ENCODE data around the gene TTC3. TPM values are rescaled to one million over a fixed set of nuclear protein-coding genes. Genes with fewer than 3 reads are reported as not detected.
"Not testable (repeated sequence)": the region's sequence is repeated elsewhere in the genome, so short reads cannot be mapped to it uniquely, and the experiment has no call there.

TTC3 gene
- polyA plus RNA-seq, 3 donors: 31.3 to 47.4 (median 41.2) TPM

- 88 to 95% (median 90%) methylated on average over 1 of the region's 1 CpG for WGBS, 3 donors
- no peak overlapping the region for H3K27ac ChIP-seq (ENCODE audit: low read depth, low read length)
These were observed 4.3 kb downstream of the TTC3 start for GRCh38 chr21:37077403-37077802.

GRCh38 chr21:37079211-37079824 lies 6.3 kb downstream of the TTC3 start:
- H3K27ac ChIP-seq (ENCODE audit: low read depth, low read length): no peak overlapping the region
- WGBS, 3 donors: 65 to 78% (median 66%) methylated on average over 6 of the region's 6 CpGs

GRCh38 chr21:37082375-37082774 lies 9.3 kb downstream of the TTC3 start:
- 90 to 97% (median 91%) methylated on average over 1 of the region's 1 CpG for WGBS, 3 donors
- no peak overlapping the region for H3K27ac ChIP-seq (ENCODE audit: low read depth, low read length)

- no peak overlapping the region for H3K27ac ChIP-seq (ENCODE audit: low read depth, low read length)
These were observed 9.9 kb downstream of the TTC3 start for GRCh38 chr21:37082856-37083528.

- no peak overlapping the region for H3K27ac ChIP-seq (ENCODE audit: low read depth, low read length)
- 80 to 89% (median 83%) methylated on average over 3 of the region's 3 CpGs for WGBS, 3 donors
These were observed 12.7 kb downstream of the TTC3 start for GRCh38 chr21:37085726-37086125.

GRCh38 chr21:37087188-37087587 lies 14.1 kb downstream of the TTC3 start:
- 32 to 61% (median 54%) methylated on average over 5 of the region's 5 CpGs for WGBS, 3 donors

GRCh38 chr21:37088186-37088735 lies 15.2 kb downstream of the TTC3 start:
- H3K27ac ChIP-seq (ENCODE audit: low read depth, low read length): no peak overlapping the region
- WGBS, 3 donors: 51 to 73% (median 52%) methylated on average over 5 of the region's 5 CpGs

More at GRCh38 chr21:37087188-37087587, 14.1 kb downstream of the TTC3 start:
- H3K27ac ChIP-seq (ENCODE audit: low read depth, low read length): no peak overlapping the region

GRCh38 chr21:37093977-37094376 lies 20.9 kb downstream of the TTC3 start:
- H3K27ac ChIP-seq (ENCODE audit: low read depth, low read length): no peak overlapping the region

GRCh38 chr21:37095821-37096220 lies 22.8 kb downstream of the TTC3 start:
- H3K27ac ChIP-seq (ENCODE audit: low read depth, low read length): no peak overlapping the region
- WGBS, 3 donors: 93 to 94% (median 94%) methylated on average over 4 of the region's 4 CpGs

- no peak overlapping the region for H3K27ac ChIP-seq (ENCODE audit: low read depth, low read length)
- WGBS, 3 donors: 90 to 99% (median 91%) methylated on average over 2 of the region's 2 CpGs
These were observed 25.7 kb downstream of the TTC3 start for GRCh38 chr21:37098751-37099150.

- WGBS, 3 donors: 95 to 97% (median 96%) methylated on average over 6 of the region's 6 CpGs
- H3K27ac ChIP-seq (ENCODE audit: low read depth, low read length): no peak overlapping the region
These were observed 27.3 kb downstream of the TTC3 start for GRCh38 chr21:37100316-37100715.

- no peak overlapping the region for H3K27ac ChIP-seq (ENCODE audit: low read depth, low read length)
- 92 to 100% (median 93%) methylated on average over 1 of the region's 1 CpG for WGBS, 3 donors
These were observed 28.3 kb downstream of the TTC3 start for GRCh38 chr21:37101384-37101783.

GRCh38 chr21:37102746-37103145 lies 29.7 kb downstream of the TTC3 start:
- not testable (repeated sequence) for H3K27ac ChIP-seq (ENCODE audit: low read depth, low read length)
- WGBS, 3 donors: 89 to 97% (median 96%) methylated on average over 3 of the region's 3 CpGs

GRCh38 chr21:37106998-37107397 lies 33.9 kb downstream of the TTC3 start:
- no peak overlapping the region for H3K27ac ChIP-seq (ENCODE audit: low read depth, low read length)
- WGBS, 3 donors: 94 to 98% (median 97%) methylated on average over 2 of the region's 2 CpGs

- 90 to 95% (median 94%) methylated on average over 5 of the region's 6 CpGs for WGBS, 3 donors
These were observed 38.0 kb downstream of the TTC3 start for GRCh38 chr21:37111029-37111428.

GRCh38 chr21:37114301-37114700 lies 41.2 kb downstream of the TTC3 start:
- H3K27ac ChIP-seq (ENCODE audit: low read depth, low read length): not testable (repeated sequence)
- 85 to 96% (median 90%) methylated on average over 1 of the region's 3 CpGs for WGBS, 3 donors

More at GRCh38 chr21:37111029-37111428, 38.0 kb downstream of the TTC3 start:
- not testable (repeated sequence) for H3K27ac ChIP-seq (ENCODE audit: low read depth, low read length)

- 89 to 97% (median 96%) methylated on average over 2 of the region's 2 CpGs for WGBS, 3 donors
These were observed 43.4 kb downstream of the TTC3 start for GRCh38 chr21:37116459-37116858.

GRCh38 chr21:37117204-37117603 lies 44.1 kb downstream of the TTC3 start:
- no peak overlapping the region for H3K27ac ChIP-seq (ENCODE audit: low read depth, low read length)

More at GRCh38 chr21:37116459-37116858, 43.4 kb downstream of the TTC3 start:
- not testable (repeated sequence) for H3K27ac ChIP-seq (ENCODE audit: low read depth, low read length)

- WGBS, 3 donors: 0 to 70% (median 0%) methylated on average over 1 of the region's 1 CpG
These were observed 45.3 kb downstream of the TTC3 start for GRCh38 chr21:37118187-37118826.

More at GRCh38 chr21:37118187-37118826, 45.3 kb downstream of the TTC3 start:
- H3K27ac ChIP-seq (ENCODE audit: low read depth, low read length): no peak overlapping the region
